H9 (cell line): Measurements from ENCODE around the gene TARS2. TPM values are rescaled to one million over a fixed set of nuclear protein-coding genes. Genes with fewer than 3 reads are reported as not detected.

Experiments used
- DNase-seq: peaks from one replicate; pipeline ENCODE4 v3.0.0-alpha.2; 2017
- H2AFZ ChIP-seq: one replicate; pipeline ENCODE4 v1.6.1; 2013; ENCODE audit warnings: mild to moderate bottlenecking, low read length, control low read depth, moderate library complexity
- H2AK5ac ChIP-seq: 2 replicates; pipeline ENCODE4 v1.6.1; 2013; ENCODE audit warnings: low read length, control low read depth, mixed read lengths; ENCODE audit not compliant: insufficient read length
- H2BK120ac ChIP-seq: one replicate; pipeline ENCODE4 v1.6.1; 2013; ENCODE audit warnings: low read depth, mild to moderate bottlenecking, low read length, control low read depth, inconsistent platforms; ENCODE audit not compliant: poor library complexity, severe bottlenecking
- H2BK12ac ChIP-seq: 2 replicates; pipeline ENCODE4 v1.6.1; 2013; ENCODE audit warnings: low read length, control low read depth, mixed read lengths, low read depth; ENCODE audit not compliant: insufficient read length
- H2BK15ac ChIP-seq: 2 replicates; pipeline ENCODE4 v1.6.1; 2013; ENCODE audit warnings: low read depth, low read length, control low read depth
- H2BK20ac ChIP-seq: one replicate; pipeline ENCODE4 v1.6.1; 2013; ENCODE audit warnings: low read depth, mild to moderate bottlenecking, low read length, control low read depth, inconsistent platforms; ENCODE audit not compliant: poor library complexity, severe bottlenecking
- H2BK5ac ChIP-seq: 2 replicates; pipeline ENCODE4 v1.6.1; 2013; ENCODE audit warnings: low read length, control low read depth, mixed read lengths; ENCODE audit not compliant: insufficient read length
- H3K14ac ChIP-seq: 2 replicates; pipeline ENCODE4 v1.6.1; 2013; ENCODE audit warnings: low read length, control low read depth; ENCODE audit not compliant: insufficient read depth
- H3K18ac ChIP-seq: 2 replicates; pipeline ENCODE4 v1.6.1; 2013; ENCODE audit warnings: low read depth, mild to moderate bottlenecking, mixed read lengths, low read length, control low read depth; ENCODE audit not compliant: insufficient read length
- H3K23ac ChIP-seq: 2 replicates; pipeline ENCODE4 v1.6.1; 2013; ENCODE audit warnings: low read length, control low read depth, mixed read lengths, low read depth; ENCODE audit not compliant: insufficient read length
- H3K23me2 ChIP-seq: 2 replicates; pipeline ENCODE4 v1.6.1; 2013; ENCODE audit warnings: low read depth, mild to moderate bottlenecking, mixed read lengths, low read length, control low read depth; ENCODE audit not compliant: insufficient read length, poor library complexity, severe bottlenecking
- H3K27ac ChIP-seq: 2 replicates; pipeline ENCODE4 v1.5.1; 2013; ENCODE audit warnings: low read length, control low read depth, mixed read lengths, low read depth; ENCODE audit not compliant: insufficient read length
- H3K27me3 ChIP-seq: 2 replicates; pipeline ENCODE4 v1.6.1; 2013; ENCODE audit warnings: low read length, control low read depth, inconsistent platforms; ENCODE audit not compliant: insufficient read depth
- H3K4ac ChIP-seq: 2 replicates; pipeline ENCODE4 v1.6.1; 2013; ENCODE audit warnings: low read depth, mild to moderate bottlenecking, control low read depth, inconsistent platforms, low read length, moderate library complexity
- H3K4me1 ChIP-seq: 2 replicates; pipeline ENCODE4 v1.6.1; 2013; ENCODE audit warnings: low read length, control low read depth, inconsistent platforms; ENCODE audit not compliant: insufficient read depth
- H3K4me2 ChIP-seq: 2 replicates; pipeline ENCODE4 v1.6.1; 2013; ENCODE audit warnings: low read length, control low read depth, mixed read lengths; ENCODE audit not compliant: insufficient read length, insufficient read depth
- H3K56ac ChIP-seq: 2 replicates; pipeline ENCODE4 v1.6.1; 2013; ENCODE audit warnings: low read depth, mild to moderate bottlenecking, mixed read lengths, low read length, control low read depth; ENCODE audit not compliant: insufficient read length
- H3K79me1 ChIP-seq: 2 replicates; pipeline ENCODE4 v1.6.1; 2013; ENCODE audit warnings: low read depth, mild to moderate bottlenecking, moderate library complexity, low read length, control low read depth, inconsistent platforms; ENCODE audit not compliant: insufficient read depth, poor library complexity, severe bottlenecking
- H3K79me2 ChIP-seq: 2 replicates; pipeline ENCODE4 v1.6.1; 2013; ENCODE audit warnings: low read length, control low read depth, inconsistent platforms; ENCODE audit not compliant: insufficient read depth
- H3K9ac ChIP-seq: 2 replicates; pipeline ENCODE4 v1.6.1; 2013; ENCODE audit warnings: low read length, control low read depth, mixed read lengths; ENCODE audit not compliant: insufficient read length; ENCODE audit errors: extremely low read depth
- H3K9me3 ChIP-seq: one replicate; pipeline ENCODE4 v1.6.1; 2013; ENCODE audit warnings: low read depth, low read length, inconsistent platforms; ENCODE audit not compliant: control insufficient read depth
- H3T11ph ChIP-seq: one replicate; pipeline ENCODE4 v1.6.1; 2013; ENCODE audit warnings: mild to moderate bottlenecking, low read length, control low read depth, inconsistent platforms
- H4K20me1 ChIP-seq: one replicate; pipeline ENCODE4 v1.6.1; 2013; ENCODE audit not compliant: control insufficient read depth, insufficient read length, insufficient read depth
- H4K5ac ChIP-seq: 2 replicates; pipeline ENCODE4 v1.6.1; 2013; ENCODE audit warnings: low read depth, mild to moderate bottlenecking, mixed read lengths, low read length, control low read depth; ENCODE audit not compliant: insufficient read length
- H4K8ac ChIP-seq: replicated peaks from 2 replicates; pipeline ENCODE4 v1.6.1; 2013; ENCODE audit warnings: low read length, control low read depth, mixed read lengths, low read depth; ENCODE audit not compliant: insufficient read length
- H4K91ac ChIP-seq: 2 replicates; pipeline ENCODE4 v1.6.1; 2013; ENCODE audit warnings: low read depth, mild to moderate bottlenecking, moderate library complexity, mixed read lengths, low read length, control low read depth; ENCODE audit not compliant: insufficient read length
- H3K27ac Mint-ChIP-seq, 3 experiments: 2 replicates in 2 of 3; 3 replicates in 1 of 3; pipeline ENCODE4 v1.8.0; 2020 to 2021; ENCODE audit warnings: mixed read lengths in 3 of 3, mild to moderate bottlenecking in 1 of 3, moderate library complexity in 1 of 3
- H3K27me3 Mint-ChIP-seq: 2 replicates; pipeline ENCODE4 v1.8.0; 2021; ENCODE audit warnings: low read depth, mild to moderate bottlenecking, moderate library complexity, mixed read lengths
- H3K36me3 Mint-ChIP-seq, 3 experiments: 2 replicates in 2 of 3; 3 replicates in 1 of 3; pipeline ENCODE4 v1.8.0; 2020 to 2021; ENCODE audit warnings: low read depth in 3 of 3, mixed read lengths in 3 of 3; ENCODE audit not compliant: insufficient read depth in 1 of 3
- H3K4me1 Mint-ChIP-seq, 2 experiments: 2 replicates each; pipeline ENCODE4 v1.8.0; 2020; ENCODE audit warnings: mixed read lengths in 2 of 2
- H3K4me3 Mint-ChIP-seq, 2 experiments: 2 replicates in 1 of 2; 3 replicates in 1 of 2; pipeline ENCODE4 v1.8.0; 2020 to 2021; ENCODE audit warnings: mild to moderate bottlenecking in 2 of 2, mixed read lengths in 2 of 2, moderate library complexity in 1 of 2
- H3K9me3 Mint-ChIP-seq, 2 experiments: 2 replicates in 1 of 2; 3 replicates in 1 of 2; pipeline ENCODE4 v1.8.0; 2020; ENCODE audit warnings: mild to moderate bottlenecking in 2 of 2, mixed read lengths in 2 of 2, moderate library complexity in 1 of 2
- CTCF ChIP-seq: fragments of 200-600 bp; sonication (generic); conservative IDR thresholded peaks from 3 replicates; pipeline ENCODE4 v1.8.0; 2021; ENCODE audit warnings: antibody characterized with exemption, mild to moderate bottlenecking
- WGBS: extraction: QIAGEN DNeasy Blood & Tissue Kit; methylation state at CpG from one replicate; pipeline ENCODE4 v1.1.7; 2013; ENCODE audit warnings: missing lambda C conversion rate, low lambda C conversion rate, mixed read lengths; ENCODE audit not compliant: insufficient read length; ENCODE audit errors: extremely low coverage; 5-methylcytosine and 5-hydroxymethylcytosine counted together
- total RNA-seq: library from RNA; stranded (reverse); gene quantifications from 2 replicates; pipeline ENCODE4 v1.2.1, GENCODE V29; 2021

Gene TARS2
- total RNA-seq, 1 experiment from 2014 or later, result 36.5 TPM

GRCh38 chr1:150505431-150505830, 18.2 kb downstream of the TARS2 start:
- no peak overlapping the region for H3K27ac Mint-ChIP-seq

More at GRCh38 chr1:150505431-150505830, 18.2 kb downstream of the TARS2 start:
- Histone ChIP-seq H3K23ac (no peak overlapping the region), H2AK5ac (no peak overlapping the region), H2BK20ac (no peak overlapping the region), H3T11ph (no peak overlapping the region), H3K4me2 (no peak overlapping the region), H2BK15ac (no peak overlapping the region), H4K20me1 (no peaks in the 10 kb centered on the region), H2AFZ (no peak overlapping the region), H2BK120ac (no peak overlapping the region), H3K27me3 (no peaks in the 10 kb centered on the region), H2BK12ac (no peak overlapping the region), H4K5ac (no peak overlapping the region), H3K18ac (no peak overlapping the region), H3K4me1 (no peaks in the 10 kb centered on the region), H4K91ac (no peak overlapping the region), H3K23me2 (no peaks in the 10 kb centered on the region), H3K56ac (no peak overlapping the region), H3K79me2 (no peaks in the 10 kb centered on the region), H3K14ac (no peak overlapping the region), H3K79me1 (no peaks in the 10 kb centered on the region), H4K8ac (no peak overlapping the region), H3K9me3 (no peaks in the 10 kb centered on the region), H2BK5ac (no peak overlapping the region), H3K27ac (no peak overlapping the region), H3K4ac (no peak overlapping the region), H3K9ac (no peak overlapping the region)
- no peaks in the 10 kb centered on the region for H3K9me3 Mint-ChIP-seq
- H3K27me3 Mint-ChIP-seq, result no peaks in the 10 kb centered on the region
- peaks cover 5 to 6% of the 10 kb centered on the region in 2 experiments; a peak in 2 of 4 replicates for H3K4me1 Mint-ChIP-seq
- no CpG with 5 or more reads among the region's 6 CpGs for WGBS
- no peak overlapping the region for H3K4me3 Mint-ChIP-seq
- peaks cover 25 to 56% (median 53%) of the 10 kb centered on the region in 3 experiments; a peak in 6 of 7 replicates for H3K36me3 Mint-ChIP-seq
- no peak for DNase-seq
- no peak for TF ChIP-seq CTCF
